K562 (cell line): Measurements from ENCODE around the gene EPB42. TPM values are rescaled to one million over a fixed set of nuclear protein-coding genes. Genes with fewer than 3 reads are reported as not detected.

Source experiments
- KDM1A ChIP-seq, 2 experiments: fragments of 450-650 bp; IDR thresholded peaks; 2 replicates each; pipeline ENCODE4 v1.6.1; 2016; ENCODE audit warnings: mild to moderate bottlenecking in 2 of 2
- NCOA1 ChIP-seq: fragments of 450-650 bp; IDR thresholded peaks from 2 replicates; pipeline ENCODE4 v1.6.1; 2016; ENCODE audit warnings: low read depth
- PHF8 ChIP-seq: fragments of 200-600 bp; sonication (generic); IDR thresholded peaks from 2 replicates; pipeline ENCODE4 v1.6.1; 2012; ENCODE audit warnings: mixed run types, mild to moderate bottlenecking, inconsistent platforms, low read length, moderate library complexity, borderline replicate concordance
- ZEB2 ChIP-seq: fragments of 450-650 bp; IDR thresholded peaks from 2 replicates; pipeline ENCODE4 v1.6.1; 2016
- ZSCAN29 ChIP-seq: fragments of 450-650 bp; IDR thresholded peaks from 2 replicates; pipeline ENCODE4 v1.6.1; 2017
- polyA plus RNA-seq, 8 experiments: library from polyadenylated mRNA; depleted of rRNA in 4 of 8; stranded (reverse) in 5 of 8; unstranded in 3 of 8; fragments of >200 nt; fragmentation: Nextera tagmentation in 2 of 8; fragmentation: Illumina TruSeq in 1 of 8; extraction: Ambion mirVana in 2 of 8; extraction: Trizol in 1 of 8; gene quantifications; 2 replicates each; pipeline versions ENCODE4 v1.2.1 to v1.2.3, GENCODE V29; 2011 to 2014; ENCODE audit warnings: inconsistent platforms in 1 of 8, missing spikeins in 1 of 8
- total RNA-seq, 7 experiments: library from RNA; depleted of rRNA in 6 of 7; stranded (reverse); fragments of >200 nt in 6 of 7; fragmentation: Illumina TruSeq in 2 of 7; extraction: Trizol in 2 of 7; gene quantifications; 2 replicates each; pipeline versions ENCODE4 v1.2.1 to v1.2.3, GENCODE V29; 2011 to 2021; ENCODE audit warnings: low replicate concordance in 1 of 7
- TF ChIP-seq, protein P1 (sequence below): fragments of 450-650 bp; IDR thresholded peaks from 2 replicates; pipeline ENCODE4 v1.6.1; 2016; ENCODE audit warnings: mild to moderate bottlenecking, moderate library complexity

The EPB42 gene
- total and polyA plus RNA-seq, 9 of the 15 experiments (the other 6 are each of a cell fraction or from before 2014, with no cell fraction given), result 0.38 to 2.3 (median 1.4) TPM

DNA sequence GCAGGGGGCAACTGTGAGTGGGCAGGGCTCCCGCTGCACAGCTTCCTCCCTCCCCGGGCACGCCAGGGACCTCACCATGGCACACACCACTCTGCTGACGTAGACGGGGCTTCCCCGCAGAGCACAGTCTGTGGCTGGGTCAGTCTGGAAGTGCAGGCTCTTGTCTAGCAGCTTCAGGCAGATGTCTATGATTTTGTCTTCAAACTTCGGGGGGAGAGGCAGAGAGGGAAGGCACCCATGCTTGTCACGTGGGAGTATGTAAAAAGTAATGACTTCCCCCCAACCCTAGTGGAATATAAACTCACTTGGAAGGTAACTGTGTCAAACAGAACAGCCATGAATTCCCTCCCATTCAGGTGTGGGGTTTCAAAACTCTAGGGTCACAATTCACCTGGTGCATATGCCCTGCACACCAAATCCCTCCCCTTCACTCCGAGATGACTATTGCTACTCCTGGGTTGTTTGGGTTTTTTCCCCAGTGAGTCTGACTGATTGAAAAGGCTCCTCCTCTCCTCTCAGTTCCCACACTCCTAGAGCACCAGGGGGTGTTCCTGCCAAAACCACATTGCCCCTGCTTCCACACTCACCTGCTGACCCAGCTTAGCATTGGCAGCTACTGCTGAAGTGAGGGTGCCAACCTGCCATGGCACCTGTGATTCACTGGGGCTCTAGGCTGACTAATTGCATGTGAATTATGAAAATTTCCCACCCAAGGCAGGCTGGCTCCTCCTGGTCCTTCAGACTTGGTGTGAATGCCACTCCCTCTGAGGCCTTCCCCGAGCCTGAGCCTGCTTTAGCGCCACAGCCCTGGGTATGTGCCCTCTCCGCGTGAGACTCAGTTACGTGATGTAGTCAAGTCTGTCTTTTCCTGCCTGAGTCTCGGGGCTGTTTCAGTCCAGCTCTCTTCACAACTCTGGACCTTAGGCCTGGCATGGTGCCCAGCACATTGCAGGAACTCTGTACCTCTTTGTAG, 32.9 kb upstream of the EPB42 start (continued):
- TF ChIP-seq, protein P1, sequence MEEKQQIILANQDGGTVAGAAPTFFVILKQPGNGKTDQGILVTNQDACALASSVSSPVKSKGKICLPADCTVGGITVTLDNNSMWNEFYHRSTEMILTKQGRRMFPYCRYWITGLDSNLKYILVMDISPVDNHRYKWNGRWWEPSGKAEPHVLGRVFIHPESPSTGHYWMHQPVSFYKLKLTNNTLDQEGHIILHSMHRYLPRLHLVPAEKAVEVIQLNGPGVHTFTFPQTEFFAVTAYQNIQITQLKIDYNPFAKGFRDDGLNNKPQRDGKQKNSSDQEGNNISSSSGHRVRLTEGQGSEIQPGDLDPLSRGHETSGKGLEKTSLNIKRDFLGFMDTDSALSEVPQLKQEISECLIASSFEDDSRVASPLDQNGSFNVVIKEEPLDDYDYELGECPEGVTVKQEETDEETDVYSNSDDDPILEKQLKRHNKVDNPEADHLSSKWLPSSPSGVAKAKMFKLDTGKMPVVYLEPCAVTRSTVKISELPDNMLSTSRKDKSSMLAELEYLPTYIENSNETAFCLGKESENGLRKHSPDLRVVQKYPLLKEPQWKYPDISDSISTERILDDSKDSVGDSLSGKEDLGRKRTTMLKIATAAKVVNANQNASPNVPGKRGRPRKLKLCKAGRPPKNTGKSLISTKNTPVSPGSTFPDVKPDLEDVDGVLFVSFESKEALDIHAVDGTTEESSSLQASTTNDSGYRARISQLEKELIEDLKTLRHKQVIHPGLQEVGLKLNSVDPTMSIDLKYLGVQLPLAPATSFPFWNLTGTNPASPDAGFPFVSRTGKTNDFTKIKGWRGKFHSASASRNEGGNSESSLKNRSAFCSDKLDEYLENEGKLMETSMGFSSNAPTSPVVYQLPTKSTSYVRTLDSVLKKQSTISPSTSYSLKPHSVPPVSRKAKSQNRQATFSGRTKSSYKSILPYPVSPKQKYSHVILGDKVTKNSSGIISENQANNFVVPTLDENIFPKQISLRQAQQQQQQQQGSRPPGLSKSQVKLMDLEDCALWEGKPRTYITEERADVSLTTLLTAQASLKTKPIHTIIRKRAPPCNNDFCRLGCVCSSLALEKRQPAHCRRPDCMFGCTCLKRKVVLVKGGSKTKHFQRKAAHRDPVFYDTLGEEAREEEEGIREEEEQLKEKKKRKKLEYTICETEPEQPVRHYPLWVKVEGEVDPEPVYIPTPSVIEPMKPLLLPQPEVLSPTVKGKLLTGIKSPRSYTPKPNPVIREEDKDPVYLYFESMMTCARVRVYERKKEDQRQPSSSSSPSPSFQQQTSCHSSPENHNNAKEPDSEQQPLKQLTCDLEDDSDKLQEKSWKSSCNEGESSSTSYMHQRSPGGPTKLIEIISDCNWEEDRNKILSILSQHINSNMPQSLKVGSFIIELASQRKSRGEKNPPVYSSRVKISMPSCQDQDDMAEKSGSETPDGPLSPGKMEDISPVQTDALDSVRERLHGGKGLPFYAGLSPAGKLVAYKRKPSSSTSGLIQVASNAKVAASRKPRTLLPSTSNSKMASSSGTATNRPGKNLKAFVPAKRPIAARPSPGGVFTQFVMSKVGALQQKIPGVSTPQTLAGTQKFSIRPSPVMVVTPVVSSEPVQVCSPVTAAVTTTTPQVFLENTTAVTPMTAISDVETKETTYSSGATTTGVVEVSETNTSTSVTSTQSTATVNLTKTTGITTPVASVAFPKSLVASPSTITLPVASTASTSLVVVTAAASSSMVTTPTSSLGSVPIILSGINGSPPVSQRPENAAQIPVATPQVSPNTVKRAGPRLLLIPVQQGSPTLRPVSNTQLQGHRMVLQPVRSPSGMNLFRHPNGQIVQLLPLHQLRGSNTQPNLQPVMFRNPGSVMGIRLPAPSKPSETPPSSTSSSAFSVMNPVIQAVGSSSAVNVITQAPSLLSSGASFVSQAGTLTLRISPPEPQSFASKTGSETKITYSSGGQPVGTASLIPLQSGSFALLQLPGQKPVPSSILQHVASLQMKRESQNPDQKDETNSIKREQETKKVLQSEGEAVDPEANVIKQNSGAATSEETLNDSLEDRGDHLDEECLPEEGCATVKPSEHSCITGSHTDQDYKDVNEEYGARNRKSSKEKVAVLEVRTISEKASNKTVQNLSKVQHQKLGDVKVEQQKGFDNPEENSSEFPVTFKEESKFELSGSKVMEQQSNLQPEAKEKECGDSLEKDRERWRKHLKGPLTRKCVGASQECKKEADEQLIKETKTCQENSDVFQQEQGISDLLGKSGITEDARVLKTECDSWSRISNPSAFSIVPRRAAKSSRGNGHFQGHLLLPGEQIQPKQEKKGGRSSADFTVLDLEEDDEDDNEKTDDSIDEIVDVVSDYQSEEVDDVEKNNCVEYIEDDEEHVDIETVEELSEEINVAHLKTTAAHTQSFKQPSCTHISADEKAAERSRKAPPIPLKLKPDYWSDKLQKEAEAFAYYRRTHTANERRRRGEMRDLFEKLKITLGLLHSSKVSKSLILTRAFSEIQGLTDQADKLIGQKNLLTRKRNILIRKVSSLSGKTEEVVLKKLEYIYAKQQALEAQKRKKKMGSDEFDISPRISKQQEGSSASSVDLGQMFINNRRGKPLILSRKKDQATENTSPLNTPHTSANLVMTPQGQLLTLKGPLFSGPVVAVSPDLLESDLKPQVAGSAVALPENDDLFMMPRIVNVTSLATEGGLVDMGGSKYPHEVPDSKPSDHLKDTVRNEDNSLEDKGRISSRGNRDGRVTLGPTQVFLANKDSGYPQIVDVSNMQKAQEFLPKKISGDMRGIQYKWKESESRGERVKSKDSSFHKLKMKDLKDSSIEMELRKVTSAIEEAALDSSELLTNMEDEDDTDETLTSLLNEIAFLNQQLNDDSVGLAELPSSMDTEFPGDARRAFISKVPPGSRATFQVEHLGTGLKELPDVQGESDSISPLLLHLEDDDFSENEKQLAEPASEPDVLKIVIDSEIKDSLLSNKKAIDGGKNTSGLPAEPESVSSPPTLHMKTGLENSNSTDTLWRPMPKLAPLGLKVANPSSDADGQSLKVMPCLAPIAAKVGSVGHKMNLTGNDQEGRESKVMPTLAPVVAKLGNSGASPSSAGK, result no peak
- TF ChIP-seq KDM1A (IDR thresholded peaks at IDR 0.05) (no peak), ZSCAN29 (no peak), PHF8 (no peak), ZEB2 (no peak), NCOA1 (no peak)
